ENCODE measurements around the gene CRB2.

CRB2 gene

DNA sequence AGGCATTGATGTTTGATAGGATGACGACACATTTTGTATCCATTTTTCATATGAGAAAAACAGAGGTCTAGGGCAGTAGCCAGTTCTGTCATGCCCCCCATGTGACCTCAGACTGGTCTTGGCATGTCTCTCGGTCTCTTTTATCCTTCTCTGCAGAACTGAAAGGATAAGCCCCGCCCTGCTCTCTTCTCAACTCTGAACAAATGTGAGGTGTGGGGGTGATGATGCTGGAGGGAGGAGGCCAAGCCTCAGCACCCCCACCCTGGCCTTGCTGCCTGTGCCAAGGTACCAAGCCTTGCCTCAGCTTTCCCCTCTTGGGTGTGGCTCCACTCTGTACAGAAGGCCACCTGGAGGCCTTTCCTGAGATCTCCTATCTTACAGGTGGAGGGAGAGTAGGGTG is 19.5 kb upstream of the CRB2 start:
- DNase-seq (ENCODE audit: low read depth): no peak
- no peak overlapping the region for H3K4me3 ChIP-seq (ENCODE audit: control insufficient read depth, low read depth, low read length)
- TF ChIP-seq, protein P1, sequence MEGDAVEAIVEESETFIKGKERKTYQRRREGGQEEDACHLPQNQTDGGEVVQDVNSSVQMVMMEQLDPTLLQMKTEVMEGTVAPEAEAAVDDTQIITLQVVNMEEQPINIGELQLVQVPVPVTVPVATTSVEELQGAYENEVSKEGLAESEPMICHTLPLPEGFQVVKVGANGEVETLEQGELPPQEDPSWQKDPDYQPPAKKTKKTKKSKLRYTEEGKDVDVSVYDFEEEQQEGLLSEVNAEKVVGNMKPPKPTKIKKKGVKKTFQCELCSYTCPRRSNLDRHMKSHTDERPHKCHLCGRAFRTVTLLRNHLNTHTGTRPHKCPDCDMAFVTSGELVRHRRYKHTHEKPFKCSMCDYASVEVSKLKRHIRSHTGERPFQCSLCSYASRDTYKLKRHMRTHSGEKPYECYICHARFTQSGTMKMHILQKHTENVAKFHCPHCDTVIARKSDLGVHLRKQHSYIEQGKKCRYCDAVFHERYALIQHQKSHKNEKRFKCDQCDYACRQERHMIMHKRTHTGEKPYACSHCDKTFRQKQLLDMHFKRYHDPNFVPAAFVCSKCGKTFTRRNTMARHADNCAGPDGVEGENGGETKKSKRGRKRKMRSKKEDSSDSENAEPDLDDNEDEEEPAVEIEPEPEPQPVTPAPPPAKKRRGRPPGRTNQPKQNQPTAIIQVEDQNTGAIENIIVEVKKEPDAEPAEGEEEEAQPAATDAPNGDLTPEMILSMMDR (conservative IDR thresholded peaks at IDR 0.05; ENCODE audit: control insufficient read depth, insufficient read depth, low read depth, low read length): no peak

DNA sequence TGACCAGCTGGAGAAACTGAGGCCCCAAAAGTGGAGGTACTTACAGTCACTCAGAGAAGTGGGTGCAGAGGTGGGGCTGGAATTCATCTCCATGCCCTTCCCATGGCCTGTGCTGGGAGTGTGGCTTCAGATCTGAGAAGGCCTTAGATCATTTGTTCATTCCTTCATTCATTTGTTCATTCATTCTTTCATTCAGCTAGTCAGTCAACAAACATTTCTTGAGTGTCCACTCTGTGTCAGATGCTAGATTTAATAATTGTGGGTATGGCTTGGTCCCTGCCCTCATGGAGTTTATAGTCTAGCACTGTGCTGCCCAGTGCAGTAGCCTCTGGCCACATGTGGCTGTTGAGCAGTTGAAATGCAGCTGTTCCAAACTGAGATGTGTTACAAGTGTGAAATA is 19.0 kb upstream of the CRB2 start:
- no peak for DNase-seq (ENCODE audit: low read depth)
- no peak overlapping the region for H3K4me3 ChIP-seq (ENCODE audit: control insufficient read depth, low read depth, low read length)
- TF ChIP-seq, protein P1 (conservative IDR thresholded peaks at IDR 0.05; ENCODE audit: control insufficient read depth, insufficient read depth, low read depth, low read length): no peak

DNA sequence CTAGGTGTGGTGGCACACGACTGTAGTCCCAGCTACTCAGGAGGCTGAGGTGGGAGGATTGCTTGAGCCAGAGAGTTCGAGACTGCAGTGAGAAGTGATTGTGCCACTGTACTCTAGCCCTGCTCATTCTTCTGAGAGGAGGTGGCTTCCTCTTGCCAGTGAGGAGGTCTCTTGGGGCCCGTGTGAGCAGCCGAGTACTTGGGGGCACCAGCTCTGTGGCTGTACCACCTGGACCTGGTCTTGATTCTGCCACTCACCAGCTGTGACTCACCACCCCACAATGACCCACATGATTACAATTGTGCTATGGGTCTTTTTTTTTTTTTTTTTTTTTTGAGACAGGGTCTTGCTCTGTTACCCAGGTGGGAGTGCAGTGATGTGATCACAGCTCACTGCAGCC is 18.0 kb upstream of the CRB2 start:
- TF ChIP-seq, protein P1 (conservative IDR thresholded peaks at IDR 0.05; ENCODE audit: control insufficient read depth, insufficient read depth, low read depth, low read length): no peak
- DNase-seq (ENCODE audit: low read depth): no peak

DNA sequence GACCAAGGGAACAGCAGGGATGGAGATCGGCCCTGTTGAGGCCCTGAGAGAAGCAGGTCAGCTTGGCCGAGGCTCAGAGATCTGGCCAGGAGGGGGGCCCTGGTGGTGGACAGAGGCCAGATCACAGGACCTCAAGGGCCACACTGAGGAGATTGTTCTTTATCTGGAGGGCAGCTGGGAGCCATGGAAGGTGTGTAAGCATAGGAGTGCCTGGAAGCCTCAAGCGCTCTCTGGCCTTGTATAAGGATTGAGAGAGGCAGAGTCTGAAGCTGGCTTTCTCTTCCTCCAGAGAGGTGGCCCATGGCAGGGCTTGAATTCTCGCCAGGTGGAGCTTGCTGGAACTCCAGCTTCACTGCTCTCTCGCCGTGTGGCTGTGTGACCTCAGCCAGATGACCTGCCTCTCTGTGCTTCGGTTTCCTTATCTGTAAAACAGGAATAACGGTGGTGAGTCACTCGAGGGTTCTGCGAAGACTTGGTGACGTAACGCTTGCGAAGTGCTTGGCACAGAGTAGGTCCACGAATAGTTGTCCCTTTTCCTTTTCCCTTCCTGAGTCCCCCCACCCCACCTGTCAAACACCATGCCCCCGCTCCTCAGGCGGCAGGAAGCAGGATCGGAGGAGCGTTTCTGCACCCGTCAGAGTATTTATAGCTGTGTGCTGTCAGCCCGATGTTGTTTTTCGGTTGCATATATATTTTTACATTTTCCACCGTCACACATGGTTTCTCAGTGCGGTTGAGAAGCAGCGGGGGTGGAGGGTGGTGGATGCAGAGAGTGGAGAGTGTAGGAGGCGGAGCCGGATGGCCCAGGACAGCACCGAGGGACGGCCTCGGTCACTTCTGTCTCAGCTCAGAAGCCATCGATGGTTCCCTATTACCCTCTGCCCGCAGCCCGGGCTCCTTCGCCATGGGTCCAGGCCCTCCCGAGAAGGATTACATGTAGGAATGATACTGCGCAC is 17.0 kb upstream of the CRB2 start:
- no peak overlapping the region for H3K4me3 ChIP-seq (ENCODE audit: control insufficient read depth, low read depth, low read length)
- DNase-seq (ENCODE audit: low read depth): no peak
- TF ChIP-seq, protein P1 (conservative IDR thresholded peaks at IDR 0.05; ENCODE audit: control insufficient read depth, insufficient read depth, low read depth, low read length): no peak

More for the DNA sequence above, 18.0 kb upstream of the CRB2 start:
- H3K4me3 ChIP-seq (ENCODE audit: control insufficient read depth, low read depth, low read length): no peak overlapping the region

DNA sequence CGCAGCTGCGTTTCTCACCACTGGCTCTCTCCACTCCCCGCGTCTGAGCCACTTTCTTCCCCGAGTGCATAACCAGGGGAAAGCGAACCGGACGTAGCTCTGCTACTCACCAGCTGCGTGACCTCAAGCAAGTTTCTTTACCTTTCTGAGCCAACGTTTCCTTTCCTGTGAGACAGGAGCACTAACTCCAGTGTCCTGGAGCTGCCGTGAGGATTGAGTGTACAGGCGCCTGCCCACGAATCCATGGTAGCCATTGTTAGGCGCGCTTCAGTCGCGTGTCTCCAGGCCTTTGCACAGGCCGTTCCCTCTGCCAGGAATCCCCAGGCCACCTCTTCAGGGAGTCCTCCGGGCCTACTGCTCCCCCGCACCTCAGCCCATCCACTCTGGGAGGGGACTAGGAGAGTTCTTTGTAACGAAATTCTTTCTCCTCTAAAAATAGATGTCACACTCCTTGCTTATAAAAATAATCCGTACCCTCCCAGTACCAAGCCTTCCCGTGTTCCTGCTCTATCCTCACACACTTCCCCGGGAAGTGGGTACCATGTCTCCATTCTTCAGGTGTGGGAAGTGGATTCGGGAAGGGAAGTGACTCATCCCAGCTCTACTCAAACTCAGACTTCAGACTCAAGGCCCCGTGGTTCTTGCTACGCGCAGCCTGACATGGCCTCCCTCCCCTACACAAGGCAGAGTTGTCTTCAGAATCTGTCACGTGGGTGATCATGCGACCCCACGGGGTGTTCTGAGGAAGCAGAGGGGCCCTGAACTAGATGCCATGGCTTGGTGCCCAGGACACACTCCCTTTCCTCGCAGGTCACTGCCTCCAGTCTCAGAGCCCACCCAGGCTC is 16.1 kb upstream of the CRB2 start:
- DNase-seq (ENCODE audit: low read depth): no peak
- no peak overlapping the region for H3K4me3 ChIP-seq (ENCODE audit: control insufficient read depth, low read depth, low read length)
- TF ChIP-seq, protein P1 (conservative IDR thresholded peaks at IDR 0.05; ENCODE audit: control insufficient read depth, insufficient read depth, low read depth, low read length): no peak

DNA sequence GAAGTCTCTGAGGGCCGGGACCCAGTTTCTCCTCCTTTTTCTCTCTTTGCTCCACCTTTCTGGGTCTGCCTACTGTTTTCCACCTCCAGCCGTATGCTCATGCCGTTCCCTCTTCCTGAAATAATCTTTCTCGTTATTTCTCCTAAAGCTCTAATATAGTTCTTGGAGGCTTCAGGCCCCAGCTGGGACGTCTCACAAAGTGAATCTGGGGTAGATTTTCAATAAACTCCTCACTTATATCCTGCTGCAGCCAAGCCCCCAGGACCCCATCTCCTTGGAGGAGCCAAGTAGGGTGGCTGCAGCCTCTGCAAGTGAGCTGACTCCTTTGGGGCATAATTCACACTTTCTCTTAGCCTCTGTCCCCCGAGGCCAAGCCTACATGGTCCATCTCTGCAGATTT is 14.2 kb upstream of the CRB2 start:
- TF ChIP-seq, protein P1 (conservative IDR thresholded peaks at IDR 0.05; ENCODE audit: control insufficient read depth, insufficient read depth, low read depth, low read length): no peak
- no peak for DNase-seq (ENCODE audit: low read depth)
- no peak overlapping the region for H3K4me3 ChIP-seq (ENCODE audit: control insufficient read depth, low read depth, low read length)

Data from fibroblast of mammary gland (primary cell).